NCI-H226 (cell line): ENCODE measurements around the gene OPCML.

ENCODE experiments used
- DNase-seq: peaks from one replicate; pipeline ENCODE4 v3.0.0-alpha.2; 2015

OPCML gene

DNA sequence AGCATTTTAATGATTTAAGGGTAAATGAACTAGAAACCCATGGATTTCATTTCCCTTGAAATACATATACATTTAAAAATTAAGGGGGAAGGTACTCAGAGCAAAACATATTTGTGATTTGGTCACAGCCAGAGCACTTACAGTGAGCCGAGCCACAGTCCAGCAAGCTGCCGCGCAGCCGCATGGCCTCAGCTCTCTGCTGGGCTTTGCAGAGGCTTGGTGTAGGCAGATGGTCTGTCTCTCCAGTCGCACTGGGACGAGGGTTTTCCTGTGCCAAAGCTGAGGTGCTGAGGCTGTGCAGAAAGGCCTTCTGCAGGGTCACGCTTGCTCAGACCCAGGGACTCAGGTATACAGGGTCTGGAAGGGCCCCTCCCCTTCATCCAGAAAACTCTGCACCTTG, 367.3 kb downstream of the OPCML start:
- no peak for DNase-seq

DNA sequence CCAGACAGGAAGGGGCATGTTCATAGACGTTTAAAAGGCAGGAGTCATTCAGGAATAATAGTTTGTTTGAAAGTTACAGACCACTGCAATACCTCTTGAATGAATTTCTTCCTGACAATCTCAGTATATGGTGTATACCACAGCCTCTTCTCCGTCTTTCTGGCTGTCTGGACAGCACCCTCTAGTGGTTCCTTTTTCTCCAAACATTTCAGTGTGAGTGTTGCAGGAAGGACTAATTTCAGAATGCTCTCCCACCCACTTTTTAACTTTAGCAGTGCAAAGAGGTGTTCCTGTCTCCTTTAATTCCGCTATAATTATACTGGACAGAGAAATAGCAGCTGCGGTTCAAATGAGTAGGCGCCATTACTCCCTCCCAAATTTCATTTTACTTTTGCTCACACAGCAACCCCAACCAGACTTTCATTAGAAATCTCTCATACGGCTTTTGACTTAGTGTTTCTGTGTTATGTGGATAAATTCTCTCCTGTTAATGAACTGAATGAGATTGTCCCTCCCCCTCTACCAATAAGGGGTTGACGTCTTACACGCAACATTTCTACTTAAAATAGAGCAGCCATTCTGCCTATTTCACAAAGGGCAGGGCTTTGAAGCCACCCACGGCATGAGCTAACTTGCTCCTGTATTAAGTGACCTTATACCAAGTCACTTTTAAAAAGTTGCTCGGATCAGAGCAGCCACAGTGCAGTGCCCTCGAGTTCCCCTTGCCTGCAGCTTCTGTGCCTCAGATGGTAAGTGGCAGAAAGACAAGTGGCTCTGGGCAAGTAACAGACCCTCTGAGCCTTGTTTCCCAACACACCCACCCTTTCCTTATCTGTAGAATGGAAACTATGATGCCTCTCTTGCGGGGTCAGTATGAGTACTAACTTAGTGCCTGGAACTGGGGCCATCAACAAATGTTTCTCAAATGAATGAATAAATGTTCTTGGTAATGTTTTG, 368.6 kb downstream of the OPCML start:
- DNase-seq, result no peak

DNA sequence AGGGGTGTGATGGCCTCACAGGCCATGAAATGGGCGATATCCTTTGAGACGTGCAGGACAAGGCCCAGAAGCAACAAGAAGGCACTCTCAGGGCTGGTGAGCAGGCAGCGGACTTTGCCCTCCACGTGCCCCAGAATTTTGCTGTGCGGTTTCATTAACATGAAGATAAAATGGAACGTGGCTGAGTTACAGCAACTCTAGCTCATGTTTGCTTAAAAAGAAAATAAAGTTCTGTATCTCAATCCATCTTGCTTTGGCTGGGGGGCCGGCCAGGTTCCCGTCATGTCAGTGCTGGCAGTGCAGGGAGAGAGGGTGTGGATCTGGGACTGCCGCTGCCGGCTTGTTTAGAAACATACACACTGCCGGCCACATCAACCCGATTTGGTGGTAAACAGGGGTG, 370.1 kb downstream of the OPCML start:
- DNase-seq, result no peak

- no peak for DNase-seq
Observed at GRCh38 chr11:133160754-133161153, 371.5 kb downstream of the OPCML start.

DNA sequence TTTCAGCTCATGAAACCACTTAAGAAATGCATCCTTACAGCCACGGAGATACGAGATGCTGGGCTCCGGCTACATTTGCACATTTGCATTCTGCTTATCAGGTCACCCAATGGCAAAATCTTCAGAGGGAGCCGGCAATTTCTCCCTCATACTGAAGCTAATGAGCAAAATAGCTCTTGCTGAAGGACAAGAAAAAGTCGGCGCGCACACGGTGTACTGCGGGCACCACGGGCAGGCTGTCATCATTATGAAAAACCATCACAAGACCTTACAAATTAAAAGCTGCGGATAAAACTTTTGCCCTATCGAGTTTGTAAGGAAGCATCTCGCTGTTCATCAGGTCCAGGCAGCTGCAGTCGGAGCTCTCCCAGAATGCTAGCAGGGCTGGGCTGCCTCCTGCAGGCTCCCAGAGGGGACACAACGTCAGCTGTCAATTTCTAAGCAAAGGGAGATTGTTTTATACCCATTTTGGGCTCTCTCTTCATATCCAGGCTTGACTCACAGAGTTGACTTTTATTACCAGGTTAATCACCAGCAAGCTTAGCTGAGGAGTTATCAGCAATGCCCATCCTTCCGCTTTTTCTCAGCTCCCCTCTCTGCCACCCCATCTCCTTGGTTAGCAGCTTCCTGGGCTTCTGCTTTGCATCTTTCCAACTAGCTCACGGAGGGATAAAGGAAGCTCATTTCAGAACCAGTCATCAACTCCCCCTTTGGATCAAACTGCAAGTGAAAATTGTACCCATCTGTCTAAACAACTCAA, 375.1 kb downstream of the OPCML start:
- DNase-seq, result no peak

GRCh38 chr11:133154781-133155180, 377.5 kb downstream of the OPCML start:
- DNase-seq, result no peak

DNA sequence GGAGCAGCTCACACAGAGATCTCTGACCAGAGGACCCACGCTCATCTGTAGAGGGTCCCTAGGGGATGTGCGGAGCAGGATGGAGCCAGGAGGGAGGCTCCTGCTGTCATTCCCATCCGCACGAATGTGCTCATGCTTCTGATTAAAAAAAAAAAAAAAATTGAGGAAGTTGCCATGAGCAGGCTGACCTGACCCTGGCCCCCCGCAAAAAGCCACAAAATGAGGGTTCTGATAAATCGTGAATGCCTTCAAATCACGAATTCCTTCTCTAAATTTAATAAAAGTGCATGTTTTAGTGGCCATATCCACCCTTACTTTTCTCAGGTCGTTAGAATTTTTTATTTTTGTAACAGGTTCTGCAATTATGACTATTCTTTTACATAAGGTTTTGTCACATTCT, 378.2 kb downstream of the OPCML start:
- DNase-seq, result no peak

- no peak for DNase-seq
Observed at GRCh38 chr11:133153031-133153430, 379.3 kb downstream of the OPCML start.

DNA sequence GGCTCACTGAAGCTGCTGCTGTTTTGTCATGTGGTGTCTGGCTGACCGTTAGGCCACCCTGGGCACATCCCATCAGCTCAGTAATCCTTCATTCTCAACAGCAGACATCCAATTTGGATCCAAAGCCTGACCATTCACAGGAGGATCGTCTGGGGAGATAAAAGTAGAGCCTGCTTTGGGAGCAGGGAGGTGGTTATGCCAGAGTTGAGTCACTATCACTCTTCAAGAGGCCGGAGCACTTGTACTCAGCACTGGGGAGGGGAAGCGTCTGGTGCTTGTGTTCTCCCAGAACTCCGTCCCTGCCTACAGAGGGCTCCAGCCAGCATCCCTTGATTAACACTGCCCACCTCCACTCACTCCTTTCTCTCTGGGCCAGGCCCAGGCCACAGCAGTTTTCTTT, 382.6 kb downstream of the OPCML start:
- DNase-seq, result no peak

GRCh38 chr11:133147625-133148024, 384.7 kb downstream of the OPCML start:
- DNase-seq, result no peak

DNA sequence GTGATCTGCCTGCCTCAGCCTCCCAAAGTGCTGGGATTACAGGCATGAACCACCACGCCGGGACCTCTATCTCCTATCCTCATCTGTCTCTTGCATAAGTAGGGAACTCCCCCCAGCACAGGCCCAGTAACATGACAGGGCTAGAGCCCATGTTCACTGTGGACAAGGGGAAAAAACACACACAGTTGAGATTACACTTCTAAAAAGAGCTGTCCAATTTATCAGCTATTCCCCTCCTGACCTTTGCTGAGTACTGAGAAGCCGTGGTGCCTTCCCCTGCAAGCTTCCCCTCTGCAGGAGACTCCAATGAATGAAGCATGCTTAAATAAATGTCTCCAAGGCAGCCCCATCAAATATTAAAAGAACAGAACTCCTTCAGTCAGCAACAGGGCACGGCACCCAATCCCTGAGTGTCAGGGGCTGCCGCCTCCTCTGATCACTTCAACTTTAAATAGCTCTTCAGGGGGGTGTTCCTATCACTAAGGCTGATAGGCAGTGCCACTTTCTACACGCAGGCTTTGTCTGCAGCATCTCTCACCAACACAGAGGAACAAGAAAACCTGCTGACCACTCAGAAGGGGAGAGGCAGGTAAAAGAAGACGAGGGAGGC, 385.5 kb downstream of the OPCML start:
- DNase-seq, result no peak

DNA sequence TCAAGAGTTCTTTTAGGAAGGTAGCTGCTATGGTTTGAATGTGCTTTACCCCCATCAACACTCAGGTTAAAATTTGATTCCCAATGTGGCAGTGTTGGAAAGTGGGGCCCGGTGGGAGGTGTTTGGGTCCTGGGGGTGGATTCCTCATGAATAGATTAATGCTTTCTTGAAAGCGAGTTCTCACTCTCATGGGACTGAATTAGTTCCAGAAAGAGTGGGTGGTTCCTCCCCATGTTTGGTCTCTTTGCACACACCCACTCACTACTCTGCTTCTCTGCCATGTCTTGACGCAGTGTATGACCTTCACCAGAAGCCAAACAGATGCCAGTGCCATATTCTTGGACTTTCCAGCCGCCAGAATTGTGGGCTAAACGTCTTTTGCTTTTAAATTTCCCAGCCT, 394.4 kb downstream of the OPCML start:
- no peak for DNase-seq

DNA sequence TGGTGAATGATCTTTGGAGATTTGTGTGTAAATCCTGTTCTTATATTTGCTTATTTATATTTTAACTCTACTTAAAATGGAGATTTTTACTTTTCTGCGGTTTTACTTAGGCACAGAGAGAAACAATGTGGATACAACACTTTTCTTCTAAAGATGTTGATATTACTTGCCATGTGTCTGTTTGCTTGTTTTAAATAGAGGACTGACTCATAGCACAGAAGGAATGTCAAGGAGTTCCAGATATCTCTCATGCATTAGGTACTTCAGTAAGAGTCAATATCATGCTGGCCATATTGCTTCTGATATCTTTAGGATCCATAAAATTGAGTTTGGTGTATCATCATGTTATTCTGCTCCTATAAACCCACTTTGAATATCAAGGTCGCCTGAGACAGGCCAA, 395.0 kb downstream of the OPCML start:
- DNase-seq, result no peak

GRCh38 chr11:133136376-133136775, 395.9 kb downstream of the OPCML start:
- DNase-seq, result no peak

- no peak for DNase-seq
Observed at GRCh38 chr11:133134314-133135173, 397.8 kb downstream of the OPCML start.

- no peak for DNase-seq
Observed at GRCh38 chr11:133133606-133134005, 398.7 kb downstream of the OPCML start.

DNA sequence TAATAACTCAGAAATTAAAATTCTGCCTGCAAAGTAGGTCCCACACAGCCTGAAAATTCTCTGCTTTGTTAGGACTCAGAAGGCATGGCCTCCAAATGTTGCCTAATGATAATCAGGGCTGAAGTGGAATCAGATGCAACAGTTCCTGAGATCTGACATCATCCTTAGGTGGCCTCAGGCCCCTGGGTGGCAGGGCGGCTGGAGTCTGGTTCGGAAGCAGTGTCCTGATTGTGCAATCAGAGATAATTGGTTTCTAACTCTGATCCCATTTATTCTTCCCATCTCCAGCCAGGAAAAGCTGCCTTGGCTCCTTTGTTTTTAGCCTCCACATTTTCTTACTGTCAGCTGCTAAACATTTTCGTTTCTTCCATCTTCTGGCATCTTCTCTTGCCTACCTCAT, 399.3 kb downstream of the OPCML start:
- DNase-seq, result no peak

GRCh38 chr11:133127741-133128140, 404.6 kb downstream of the OPCML start:
- DNase-seq, result no peak

GRCh38 chr11:133123796-133124195, 408.5 kb downstream of the OPCML start:
- no peak for DNase-seq

DNA sequence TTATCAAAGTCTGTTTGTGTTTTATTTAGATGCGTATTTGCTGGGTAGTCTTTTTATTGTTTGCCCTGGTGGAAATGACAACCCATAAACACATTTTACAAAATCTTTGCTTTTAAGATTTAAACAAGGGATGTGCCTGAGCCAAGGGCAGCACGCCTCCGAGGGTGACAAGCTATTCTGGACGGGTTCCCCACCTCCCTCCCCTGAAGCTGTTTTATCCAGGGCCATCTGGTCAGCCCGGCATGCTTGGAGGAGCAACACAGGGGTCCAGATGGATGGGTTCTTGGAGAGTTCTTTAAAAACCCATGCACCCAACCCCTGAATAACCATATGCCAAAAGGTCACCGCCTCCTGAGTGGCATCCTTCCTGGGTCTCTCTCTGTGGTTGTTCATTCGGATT, 408.9 kb downstream of the OPCML start:
- DNase-seq, result no peak

DNA sequence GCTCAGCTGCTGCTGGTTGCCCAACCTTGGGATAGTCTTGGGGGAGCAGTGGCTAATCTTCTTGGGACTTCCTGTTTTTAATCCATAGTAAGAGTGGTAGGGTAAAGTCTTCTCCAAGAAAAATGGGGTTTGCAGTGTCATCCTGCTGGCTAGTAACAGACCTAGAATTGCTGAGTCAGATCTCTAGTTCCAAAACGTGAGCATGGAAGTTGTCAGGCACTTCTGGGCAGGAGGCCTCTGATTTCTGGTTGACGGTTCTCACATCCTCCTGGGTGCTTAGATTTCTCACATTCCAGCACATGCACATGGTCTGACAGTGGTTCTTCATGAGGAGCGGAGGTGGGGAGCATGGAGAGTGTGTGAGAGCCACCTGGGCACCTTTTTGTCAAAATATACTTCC, 410.0 kb downstream of the OPCML start:
- no peak for DNase-seq

DNA sequence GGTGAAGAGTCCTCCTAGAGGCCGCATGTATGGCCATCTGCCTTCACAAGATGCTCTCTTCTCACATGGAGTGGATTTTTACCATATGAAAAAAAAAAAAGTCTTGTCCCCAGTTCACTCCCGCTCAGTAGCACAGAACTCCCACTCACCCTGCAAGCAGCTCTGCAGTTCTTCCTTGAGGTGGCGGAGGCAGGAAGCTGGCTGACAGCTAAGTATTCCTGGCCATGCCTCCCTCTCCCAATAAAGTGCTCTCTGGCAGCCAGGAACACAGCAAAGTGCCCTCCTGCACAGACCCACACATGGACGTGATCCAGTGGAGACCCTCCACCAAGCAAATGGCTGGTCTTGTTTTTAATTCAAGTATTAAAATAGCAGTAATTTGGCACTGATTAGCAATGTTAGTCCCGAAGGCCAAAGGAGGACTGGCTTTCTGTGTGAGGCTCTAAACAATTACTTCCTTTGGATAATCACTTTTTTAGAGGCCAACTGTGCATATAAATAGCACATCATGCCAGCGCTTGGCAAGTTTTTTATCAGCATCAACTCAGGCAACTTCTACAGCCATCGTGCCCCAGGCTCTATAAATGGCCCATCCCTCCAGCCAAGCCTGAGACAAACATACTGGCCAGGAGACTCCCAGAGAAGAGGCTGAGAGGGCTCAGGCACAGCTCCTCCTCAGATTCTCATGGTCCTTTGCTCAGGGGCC, 413.6 kb downstream of the OPCML start:
- no peak for DNase-seq
